HCT116 (cell line): ENCODE measurements around the gene FBXL13. TPM values are rescaled to one million over a fixed set of nuclear protein-coding genes. Genes with fewer than 3 reads are reported as not detected.

Experiments used
- ATAC-seq: fragments of 200-7000 bp; cut with Tn5 transposase; 2 replicates; pipeline ENCODE4 v1.9.1; 2020; ENCODE audit warnings: mild to moderate bottlenecking, moderate library complexity
- BruUV-seq: library from RNA; stranded (reverse); fragments of 400-500 nt; replicated peaks from 2 replicates; lab custom pipeline; 2021; lab: Mats Ljungman, UMichigan
- CTCF ChIA-PET: fragments of 300-600 bp; sonication (Branson Sonifier 250); formaldehyde crosslinking; loops from one replicate; lab custom pipeline; 2021; ENCODE audit warnings: antibody characterized with exemption; lab: Charles Lee
- POLR2A ChIA-PET: fragments of 300-600, 350-600 bp; sonication (Branson Sonifier 250); formaldehyde crosslinking; loops from one replicate; lab custom pipeline; 2021; ENCODE audit warnings: antibody characterized with exemption; lab: Charles Lee
- RAD21 ChIA-PET, 2 experiments: fragments of 300-600 bp; sonication (Branson Sonifier 250); formaldehyde crosslinking; loops; one replicate each; lab custom pipeline; 2023; ENCODE audit warnings: low total read pairs in 2 of 2; ENCODE audit not compliant: uncharacterized antibody in 2 of 2, unreplicated experiment in 2 of 2, low non-redundant PET in 1 of 2; lab: Charles Lee
- DNase-seq: peaks from one replicate; pipeline ENCODE4 v3.0.0-alpha.2; 2010; ENCODE audit warnings: low read depth, low spot score
- H2AFZ ChIP-seq: fragments of 200-600 bp; shearing (Covaris generic), sonication (generic); 2 replicates; pipeline ENCODE4 v1.6.1; 2017; ENCODE audit warnings: low read depth, mixed run types, mixed read lengths, antibody characterized with exemption, low read length; ENCODE audit not compliant: poor library complexity, severe bottlenecking
- H3K27ac ChIP-seq: 2 replicates; pipeline ENCODE4 v1.5.1; 2012; ENCODE audit warnings: low read depth, low read length
- H3K27me3 ChIP-seq: fragments of 200-600 bp; sonication (generic); 2 replicates; pipeline ENCODE4 v1.6.1; 2016; ENCODE audit warnings: mixed run types, low read length, mixed read lengths; ENCODE audit not compliant: insufficient read depth
- H3K36me3 ChIP-seq, 2 experiments: fragments of 200-500 bp in 1 of 2; fragments of 200-600 bp in 1 of 2; sonication (Bioruptor generic) in 1 of 2; sonication (generic) in 1 of 2; 2 replicates each; pipeline versions ENCODE4 v1.5.1 to v1.6.1; 2014 to 2016; ENCODE audit warnings: low read length in 2 of 2, inconsistent platforms in 1 of 2, mixed read lengths in 1 of 2, mixed run types in 1 of 2; ENCODE audit not compliant: insufficient read depth in 2 of 2, control insufficient read depth in 1 of 2
- H3K4me1 ChIP-seq, 2 experiments: fragments of 200-600 bp in 1 of 2; sonication (generic) in 1 of 2; 2 replicates each; pipeline versions ENCODE4 v1.5.1 to v1.6.1; 2012 to 2017; ENCODE audit warnings: low read length in 2 of 2, inconsistent platforms in 1 of 2, mild to moderate bottlenecking in 1 of 2, mixed read lengths in 1 of 2, mixed run types in 1 of 2, moderate library complexity in 1 of 2; ENCODE audit not compliant: insufficient read depth in 2 of 2, control insufficient read depth in 1 of 2
- H3K4me2 ChIP-seq: fragments of 200-600 bp; sonication (generic); 2 replicates; pipeline ENCODE4 v1.6.1; 2017; ENCODE audit warnings: mixed run types, low read length, mixed read lengths
- H3K4me3 ChIP-seq, 2 experiments: fragments of 200-600 bp in 1 of 2; sonication (generic) in 1 of 2; replicated peaks in 1 of 2; 2 replicates each; pipeline ENCODE4 v1.5.1; 2011 to 2016; ENCODE audit warnings: low read length in 2 of 2, control low read depth in 1 of 2, low read depth in 1 of 2, mild to moderate bottlenecking in 1 of 2, mixed read lengths in 1 of 2, mixed run types in 1 of 2
- H3K79me2 ChIP-seq: fragments of 200-600 bp; sonication (generic); 2 replicates; pipeline ENCODE4 v1.6.1; 2017; ENCODE audit warnings: mild to moderate bottlenecking, mixed run types, low read length, moderate library complexity, mixed read lengths; ENCODE audit not compliant: insufficient read depth
- H3K9ac ChIP-seq: fragments of 200-600 bp; sonication (generic); 2 replicates; pipeline ENCODE4 v1.6.1; 2016; ENCODE audit warnings: low read length, mixed read lengths
- H3K9me2 ChIP-seq: fragments of 200-600 bp; sonication (generic), shearing (Covaris generic); 2 replicates; pipeline ENCODE4 v1.6.1; 2017; ENCODE audit warnings: mixed run types, mild to moderate bottlenecking, moderate library complexity; ENCODE audit not compliant: insufficient read depth
- H3K9me3 ChIP-seq, 2 experiments: fragments of 200-500 bp in 1 of 2; fragments of 200-600 bp in 1 of 2; sonication (Bioruptor generic) in 1 of 2; sonication (generic) in 1 of 2; 2 replicates each; pipeline ENCODE4 v1.6.1; 2014 to 2017; ENCODE audit warnings: low read length in 2 of 2, mixed read lengths in 2 of 2, inconsistent platforms in 1 of 2, low read depth in 1 of 2, mild to moderate bottlenecking in 1 of 2, mixed run types in 1 of 2, moderate library complexity in 1 of 2; ENCODE audit not compliant: control insufficient read depth in 1 of 2, insufficient read depth in 1 of 2
- H4K20me1 ChIP-seq: fragments of 200-600 bp; sonication (generic), shearing (Covaris generic); 2 replicates; pipeline ENCODE4 v1.6.1; 2017; ENCODE audit warnings: mixed run types, mild to moderate bottlenecking, moderate library complexity; ENCODE audit not compliant: insufficient read depth
- ATF3 ChIP-seq: IDR thresholded peaks from 2 replicates; pipeline ENCODE4 v1.6.1; 2012
- CBX3 ChIP-seq: IDR thresholded peaks from 2 replicates; pipeline ENCODE4 v1.6.1; 2012; ENCODE audit warnings: low read depth
- MAX ChIP-seq: IDR thresholded peaks from 2 replicates; pipeline ENCODE4 v1.6.1; 2012
- REST ChIP-seq: IDR thresholded peaks from 2 replicates; pipeline ENCODE4 v1.6.1; 2012; ENCODE audit warnings: low read depth
- SIN3A ChIP-seq: IDR thresholded peaks from 2 replicates; pipeline ENCODE4 v1.6.1; 2012; ENCODE audit warnings: low read depth
- SRF ChIP-seq: IDR thresholded peaks from 2 replicates; pipeline ENCODE4 v1.6.1; 2012; ENCODE audit warnings: low read depth
- TCF7L2 ChIP-seq: IDR thresholded peaks from 2 replicates; pipeline ENCODE4 v1.7.0; 2011; ENCODE audit warnings: borderline replicate concordance, inconsistent platforms; ENCODE audit not compliant: insufficient read depth, insufficient read length; ENCODE audit errors: extremely low read depth
- ZNF274 ChIP-seq: fragments of 200-500 bp; sonication (Bioruptor generic); IDR thresholded peaks from 2 replicates; pipeline ENCODE4 v1.6.1; 2014; ENCODE audit warnings: mild to moderate bottlenecking, low read depth, low read length, inconsistent platforms
- intact Hi-C: fragments of 100-400 bp; cut with micrococcal nuclease; formaldehyde crosslinking; loops from 2 replicates; pipeline ENCODE4 v1.10.0; 2022
- total RNA-seq: library from RNA; stranded (reverse); gene quantifications from one replicate; pipeline ENCODE4 v1.2.1, GENCODE V29; 2021; ENCODE audit not compliant: unreplicated experiment
- TF ChIP-seq, protein P1 (sequence below), 3 experiments: fragments of 200-600 bp in 1 of 3; sonication (generic) in 1 of 3; IDR thresholded peaks in 2 of 3; conservative IDR thresholded peaks in 1 of 3; 2 replicates each; pipeline ENCODE4 v1.5.1; 2012 to 2017; ENCODE audit warnings: low read depth in 2 of 3, low read length in 2 of 3, antibody characterized with exemption in 1 of 3, borderline replicate concordance in 1 of 3, control low read depth in 1 of 3, mild to moderate bottlenecking in 1 of 3, mixed read lengths in 1 of 3, mixed run types in 1 of 3, moderate library complexity in 1 of 3; ENCODE audit not compliant: insufficient read depth in 1 of 3
- TF ChIP-seq, protein P2 (sequence below): IDR thresholded peaks from 2 replicates; pipeline ENCODE4 v1.6.1; 2011; ENCODE audit warnings: mild to moderate bottlenecking, low read length, moderate library complexity; ENCODE audit not compliant: insufficient replicate concordance; ENCODE audit errors: extremely low read depth

The FBXL13 gene
- total RNA-seq, 1 experiment from 2014 or later, result 1.0 TPM

GRCh38 chr7:102990642-102991041 lies 84.0 kb downstream of the FBXL13 start:
- POLR2A ChIA-PET, result no interaction called here
- peak overlapping the region; percentile 94 for H3K27ac ChIP-seq
- BruUV-seq, result no TSS peak

More at GRCh38 chr7:102990642-102991041, 84.0 kb downstream of the FBXL13 start:
- Histone ChIP-seq H3K4me1 (peaks cover 40 to 42% of the 10 kb centered on the region in 2 experiments), H3K9me3 (no peaks in the 10 kb centered on the region), H3K9me2 (no peaks in the 10 kb centered on the region), H3K4me3 (no peak overlapping the region), H2AFZ (peak overlapping the region; percentile 36), H3K27me3 (no peaks in the 10 kb centered on the region), H4K20me1 (no peaks in the 10 kb centered on the region), H3K9ac (no peak overlapping the region), H3K79me2 (no peaks in the 10 kb centered on the region)
- CTCF ChIA-PET, result no interaction called here
- RAD21 ChIA-PET, result no interaction called here
- ATAC-seq, result no peak
- no peak for DNase-seq
- intact Hi-C loops, result loop anchor here (1.0 kb wide), 1 partner anchor 12 kb away; no protein-coding TSS in a partner anchor
- TF ChIP-seq ZNF274, result no peak
- TF ChIP-seq, protein P1, sequence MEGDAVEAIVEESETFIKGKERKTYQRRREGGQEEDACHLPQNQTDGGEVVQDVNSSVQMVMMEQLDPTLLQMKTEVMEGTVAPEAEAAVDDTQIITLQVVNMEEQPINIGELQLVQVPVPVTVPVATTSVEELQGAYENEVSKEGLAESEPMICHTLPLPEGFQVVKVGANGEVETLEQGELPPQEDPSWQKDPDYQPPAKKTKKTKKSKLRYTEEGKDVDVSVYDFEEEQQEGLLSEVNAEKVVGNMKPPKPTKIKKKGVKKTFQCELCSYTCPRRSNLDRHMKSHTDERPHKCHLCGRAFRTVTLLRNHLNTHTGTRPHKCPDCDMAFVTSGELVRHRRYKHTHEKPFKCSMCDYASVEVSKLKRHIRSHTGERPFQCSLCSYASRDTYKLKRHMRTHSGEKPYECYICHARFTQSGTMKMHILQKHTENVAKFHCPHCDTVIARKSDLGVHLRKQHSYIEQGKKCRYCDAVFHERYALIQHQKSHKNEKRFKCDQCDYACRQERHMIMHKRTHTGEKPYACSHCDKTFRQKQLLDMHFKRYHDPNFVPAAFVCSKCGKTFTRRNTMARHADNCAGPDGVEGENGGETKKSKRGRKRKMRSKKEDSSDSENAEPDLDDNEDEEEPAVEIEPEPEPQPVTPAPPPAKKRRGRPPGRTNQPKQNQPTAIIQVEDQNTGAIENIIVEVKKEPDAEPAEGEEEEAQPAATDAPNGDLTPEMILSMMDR (IDR thresholded peaks at IDR 0.05 in 2 of 3, conservative IDR thresholded peaks at IDR 0.05 in 1 of 3; ENCODE audit: borderline replicate concordance in 1 of 3, insufficient read depth in 1 of 3, low read depth in 2 of 3, low read length in 2 of 3), result no peak
- TF ChIP-seq, protein P2, sequence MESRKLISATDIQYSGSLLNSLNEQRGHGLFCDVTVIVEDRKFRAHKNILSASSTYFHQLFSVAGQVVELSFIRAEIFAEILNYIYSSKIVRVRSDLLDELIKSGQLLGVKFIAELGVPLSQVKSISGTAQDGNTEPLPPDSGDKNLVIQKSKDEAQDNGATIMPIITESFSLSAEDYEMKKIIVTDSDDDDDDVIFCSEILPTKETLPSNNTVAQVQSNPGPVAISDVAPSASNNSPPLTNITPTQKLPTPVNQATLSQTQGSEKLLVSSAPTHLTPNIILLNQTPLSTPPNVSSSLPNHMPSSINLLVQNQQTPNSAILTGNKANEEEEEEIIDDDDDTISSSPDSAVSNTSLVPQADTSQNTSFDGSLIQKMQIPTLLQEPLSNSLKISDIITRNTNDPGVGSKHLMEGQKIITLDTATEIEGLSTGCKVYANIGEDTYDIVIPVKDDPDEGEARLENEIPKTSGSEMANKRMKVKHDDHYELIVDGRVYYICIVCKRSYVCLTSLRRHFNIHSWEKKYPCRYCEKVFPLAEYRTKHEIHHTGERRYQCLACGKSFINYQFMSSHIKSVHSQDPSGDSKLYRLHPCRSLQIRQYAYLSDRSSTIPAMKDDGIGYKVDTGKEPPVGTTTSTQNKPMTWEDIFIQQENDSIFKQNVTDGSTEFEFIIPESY, result no peak
- no peak for TF ChIP-seq CBX3
- TF ChIP-seq ATF3, result no peak
- no peak for TF ChIP-seq MAX
- no peak for TF ChIP-seq TCF7L2
- no peak for TF ChIP-seq REST
- TF ChIP-seq SIN3A, result no peak
- no peak for TF ChIP-seq SRF
- TF ChIP-seq, all 23 proteins: peak for 0
- H3K36me3 ChIP-seq, result no peaks in the 10 kb centered on the region
- H3K4me2 ChIP-seq, result peak overlapping the region; percentile 71
